Hematopoietic multipotent progenitor cell treated with erythropoietin and hydrocortisone succinate and interleukin-3 and kit ligand, for 17 days (in vitro differentiated cells): ENCODE data around the gene PALLD.

Experiments used
- DNase-seq: peaks from one replicate; pipeline ENCODE4 v3.0.0-alpha.2; 2015; ENCODE audit warnings: low spot score

Gene PALLD

GRCh38 chr4:168854350-168854921 is 357.6 kb downstream of the PALLD start:
- DNase-seq: no peak

GRCh38 chr4:168856312-168856711 is 359.5 kb downstream of the PALLD start:
- no peak for DNase-seq

GRCh38 chr4:168857009-168857408 is 360.2 kb downstream of the PALLD start:
- no peak for DNase-seq

GRCh38 chr4:168857546-168858314 is 360.9 kb downstream of the PALLD start:
- no peak for DNase-seq

GRCh38 chr4:168859100-168859499 is 362.2 kb downstream of the PALLD start:
- no peak for DNase-seq

GRCh38 chr4:168859888-168860694 is 363.2 kb downstream of the PALLD start:
- DNase-seq: no peak

- DNase-seq: no peak
These were observed 364.0 kb downstream of the PALLD start for GRCh38 chr4:168860827-168861226.

- DNase-seq: no peak
These were observed 367.1 kb downstream of the PALLD start for GRCh38 chr4:168863719-168864647.

- DNase-seq: no peak
These were observed 368.1 kb downstream of the PALLD start for GRCh38 chr4:168864821-168865541.

GRCh38 chr4:168865854-168866253 is 369.0 kb downstream of the PALLD start:
- DNase-seq: no peak

GRCh38 chr4:168866635-168867034 is 369.8 kb downstream of the PALLD start:
- DNase-seq: no peak

- no peak for DNase-seq
These were observed 370.3 kb downstream of the PALLD start for GRCh38 chr4:168867128-168867527.

GRCh38 chr4:168868044-168868781 is 371.4 kb downstream of the PALLD start:
- DNase-seq: no peak

- DNase-seq: no peak
These were observed 371.9 kb downstream of the PALLD start for GRCh38 chr4:168868802-168869201.

- no peak for DNase-seq
These were observed 373.2 kb downstream of the PALLD start for GRCh38 chr4:168870004-168870403.

- no peak for DNase-seq
These were observed 374.8 kb downstream of the PALLD start for GRCh38 chr4:168871632-168872031.

GRCh38 chr4:168874083-168874482 is 377.2 kb downstream of the PALLD start:
- no peak for DNase-seq

- DNase-seq: no peak
These were observed 379.3 kb downstream of the PALLD start for GRCh38 chr4:168876106-168876505.

- no peak for DNase-seq
These were observed 380.9 kb downstream of the PALLD start for GRCh38 chr4:168877511-168878491.
